HG03342 (cell line): ENCODE data around the gene HOXB6.

Source experiments
- ATAC-seq: cut with Tn5 transposase; IDR thresholded peaks from one replicate; pipeline ENCODE4 v1.9.1; 2021; ENCODE audit warnings: mild to moderate bottlenecking, moderate library complexity; ENCODE audit not compliant: unreplicated experiment

HOXB6 gene

GRCh38 chr17:48636177-48637018 is 31.6 kb upstream of the HOXB6 start:
- ATAC-seq: no peak

- no peak for ATAC-seq
Measured at GRCh38 chr17:48634493-48635208, 29.9 kb upstream of the HOXB6 start.

- no peak for ATAC-seq
Measured at GRCh38 chr17:48633266-48633677, 28.5 kb upstream of the HOXB6 start.

- ATAC-seq: no peak
Measured at GRCh38 chr17:48632579-48633265, 27.9 kb upstream of the HOXB6 start.

GRCh38 chr17:48631693-48632578 is 27.1 kb upstream of the HOXB6 start:
- ATAC-seq: no peak

- no peak for ATAC-seq
Measured at GRCh38 chr17:48630925-48631692, 26.3 kb upstream of the HOXB6 start.

GRCh38 chr17:48630009-48630924 is 25.5 kb upstream of the HOXB6 start:
- no peak for ATAC-seq

- ATAC-seq: no peak
Measured at GRCh38 chr17:48629411-48629759, 24.6 kb upstream of the HOXB6 start.

- no peak for ATAC-seq
Measured at GRCh38 chr17:48628649-48629410, 24.0 kb upstream of the HOXB6 start.

GRCh38 chr17:48627623-48628521 is 23.1 kb upstream of the HOXB6 start:
- ATAC-seq: no peak

GRCh38 chr17:48627118-48627597 is 22.4 kb upstream of the HOXB6 start:
- ATAC-seq: no peak

GRCh38 chr17:48626245-48627117 is 21.7 kb upstream of the HOXB6 start, which contains the start of gene HOXB9:
Gene HOXB9 (minus strand): TSS chr17:48626358. CDS start chr17:48626269, 89 bp downstream.
- no peak for ATAC-seq

GRCh38 chr17:48625495-48626244 is 20.9 kb upstream of the HOXB6 start:
- no peak for ATAC-seq

GRCh38 chr17:48624544-48625494 is 20.0 kb upstream of the HOXB6 start:
- no peak for ATAC-seq
